HG03135 (cell line): ENCODE measurements around the gene LRRTM1.

Source experiments
- ATAC-seq: cut with Tn5 transposase; IDR thresholded peaks from one replicate; pipeline ENCODE4 v1.9.1; 2021; ENCODE audit warnings: mild to moderate bottlenecking, moderate library complexity; ENCODE audit not compliant: unreplicated experiment

The LRRTM1 gene

GRCh38 chr2:80302314-80303005 is 2.1 kb downstream of the LRRTM1 start:
- ATAC-seq: no peak

- no peak for ATAC-seq
These were observed 2.6 kb downstream of the LRRTM1 start for GRCh38 chr2:80302001-80302313.

- ATAC-seq: no peak
These were observed 3.6 kb downstream of the LRRTM1 start for GRCh38 chr2:80300954-80301353.

- no peak for ATAC-seq
These were observed 4.2 kb downstream of the LRRTM1 start for GRCh38 chr2:80300346-80300745.

GRCh38 chr2:80299661-80300060 is 4.9 kb downstream of the LRRTM1 start:
- ATAC-seq: no peak

- no peak for ATAC-seq
These were observed 5.6 kb downstream of the LRRTM1 start for GRCh38 chr2:80298954-80299353.

GRCh38 chr2:80293039-80293438 is 11.5 kb downstream of the LRRTM1 start:
- ATAC-seq: no peak

- no peak for ATAC-seq
These were observed 12.1 kb downstream of the LRRTM1 start for GRCh38 chr2:80292474-80292873.

GRCh38 chr2:80291656-80292055 is 12.9 kb downstream of the LRRTM1 start:
- ATAC-seq: no peak

- ATAC-seq: no peak
These were observed 16.0 kb downstream of the LRRTM1 start for GRCh38 chr2:80288576-80288975.

- no peak for ATAC-seq
These were observed 23.5 kb downstream of the LRRTM1 start for GRCh38 chr2:80281049-80281448.

- no peak for ATAC-seq
These were observed 24.0 kb downstream of the LRRTM1 start for GRCh38 chr2:80280598-80280997.

- no peak for ATAC-seq
These were observed 34.7 kb downstream of the LRRTM1 start for GRCh38 chr2:80269806-80270205.

- ATAC-seq: no peak
These were observed 38.3 kb downstream of the LRRTM1 start for GRCh38 chr2:80266231-80266630.

- no peak for ATAC-seq
These were observed 45.3 kb downstream of the LRRTM1 start for GRCh38 chr2:80259292-80259691.

GRCh38 chr2:80258793-80259192 is 45.8 kb downstream of the LRRTM1 start:
- ATAC-seq: no peak

- ATAC-seq: no peak
These were observed 46.2 kb downstream of the LRRTM1 start for GRCh38 chr2:80258341-80258740.

GRCh38 chr2:80257450-80257849 is 47.1 kb downstream of the LRRTM1 start:
- no peak for ATAC-seq

- ATAC-seq: no peak
These were observed 47.8 kb downstream of the LRRTM1 start for GRCh38 chr2:80256782-80257167.

GRCh38 chr2:80255918-80256781 is 48.4 kb downstream of the LRRTM1 start:
- ATAC-seq: no peak

- ATAC-seq: no peak
These were observed 52.1 kb downstream of the LRRTM1 start for GRCh38 chr2:80252294-80252986.
